SK-N-SH (cell line): ENCODE results near the gene CAMK2B. TPM values are rescaled to one million over a fixed set of nuclear protein-coding genes. Genes with fewer than 3 reads are reported as not detected.
A peak's percentile ranks its signal among the peaks of the same experiment; 100 is the strongest.

Source experiments
- CTCF ChIA-PET: fragments of 300-600, 350-600 bp; formaldehyde crosslinking; extraction: SDS; loops from one replicate; lab custom pipeline; 2021; lab: Yijun Ruan, JAX
- POLR2A ChIA-PET: fragments of 350-600 bp; sonication (Branson Sonifier 250); formaldehyde crosslinking; extraction: SDS; loops from one replicate; lab custom pipeline; 2020; ENCODE audit warnings: antibody characterized with exemption, inconsistent platforms; lab: Yijun Ruan, JAX
- DNase-seq: peaks from one replicate; pipeline ENCODE4 v3.0.0; 2012
- H2AFZ ChIP-seq: fragments of 200-600 bp; sonication (generic); 2 replicates; pipeline ENCODE4 v1.8.1; 2016; ENCODE audit warnings: antibody characterized with exemption, mild to moderate bottlenecking, low read depth
- H3F3A ChIP-seq: fragments of 200-600 bp; sonication (generic); replicated peaks from 2 replicates; pipeline ENCODE3; 2016; ENCODE audit warnings: antibody characterized with exemption, mild to moderate bottlenecking; ENCODE audit not compliant: insufficient read depth
- H3K27ac ChIP-seq, 2 experiments: fragments of 200-500 bp in 1 of 2; fragments of 200-600 bp in 1 of 2; sonication (Bioruptor generic) in 1 of 2; sonication (generic), shearing (Covaris generic) in 1 of 2; 2 replicates each; pipeline versions ENCODE4 v1.5.1 to v1.6.1; 2014 to 2016; ENCODE audit warnings: low read depth in 2 of 2, inconsistent platforms in 1 of 2, low read length in 1 of 2, mild to moderate bottlenecking in 1 of 2, mixed read lengths in 1 of 2
- H3K27me3 ChIP-seq: fragments of 200-600 bp; sonication (generic), shearing (Covaris generic); 2 replicates; pipeline ENCODE4 v1.6.1; 2016; ENCODE audit warnings: mixed run types; ENCODE audit not compliant: insufficient read depth
- H3K36me3 ChIP-seq, 2 experiments: fragments of 200-500 bp in 1 of 2; fragments of 200-600 bp in 1 of 2; sonication (Bioruptor generic) in 1 of 2; sonication (generic) in 1 of 2; replicated peaks in 1 of 2; 2 replicates each; pipeline versions ENCODE3 to v1.5.1; 2014 to 2016; ENCODE audit warnings: low read length in 1 of 2, mild to moderate bottlenecking in 1 of 2; ENCODE audit not compliant: insufficient read depth in 2 of 2, control insufficient read depth in 1 of 2
- H3K4me1 ChIP-seq, 2 experiments: fragments of 200-500 bp in 1 of 2; fragments of 200-600 bp in 1 of 2; sonication (Bioruptor generic) in 1 of 2; sonication (generic), shearing (Covaris generic) in 1 of 2; 2 replicates each; pipeline versions ENCODE4 v1.5.1 to v1.6.1; 2014 to 2016; ENCODE audit warnings: low read depth in 1 of 2, low read length in 1 of 2, mixed run types in 1 of 2; ENCODE audit not compliant: insufficient read depth in 2 of 2, control insufficient read depth in 1 of 2
- H3K4me2 ChIP-seq: fragments of 200-600 bp; sonication (generic), shearing (Covaris generic); 2 replicates; pipeline ENCODE4 v1.6.1; 2017; ENCODE audit warnings: mixed run types
- H3K4me3 ChIP-seq, 2 experiments: fragments of 200-500 bp in 1 of 2; fragments of 200-600 bp in 1 of 2; sonication (Bioruptor generic) in 1 of 2; sonication (generic), shearing (Covaris generic) in 1 of 2; 2 replicates each; pipeline versions ENCODE4 v1.5.1 to v1.8.1; 2014 to 2016; ENCODE audit warnings: low read depth in 2 of 2, inconsistent platforms in 1 of 2, low read length in 1 of 2, mild to moderate bottlenecking in 1 of 2, mixed read lengths in 1 of 2, moderate library complexity in 1 of 2
- H3K79me2 ChIP-seq: fragments of 200-600 bp; sonication (generic); 2 replicates; pipeline ENCODE4 v1.8.1; 2017; ENCODE audit warnings: mild to moderate bottlenecking; ENCODE audit not compliant: insufficient read depth
- H3K9ac ChIP-seq: fragments of 200-600 bp; sonication (generic); 2 replicates; pipeline ENCODE4 v1.6.1; 2017; ENCODE audit warnings: mixed run types
- H3K9me2 ChIP-seq: fragments of 200-600 bp; sonication (generic); 2 replicates; pipeline ENCODE4 v1.6.1; 2017; ENCODE audit warnings: mixed run types
- H3K9me3 ChIP-seq: fragments of 200-600 bp; sonication (generic); 2 replicates; pipeline ENCODE4 v1.6.1; 2017; ENCODE audit warnings: mixed run types, mild to moderate bottlenecking, moderate library complexity
- H4K20me1 ChIP-seq: fragments of 200-600 bp; sonication (generic); 2 replicates; pipeline ENCODE4 v1.6.1; 2017; ENCODE audit warnings: mild to moderate bottlenecking, mixed run types; ENCODE audit not compliant: insufficient read depth
- ELF1 ChIP-seq: IDR thresholded peaks from 2 replicates; pipeline ENCODE4 v1.4.0; 2012
- EZH2phosphoT487 ChIP-seq: fragments of 200-600 bp; sonication (generic); IDR thresholded peaks from 2 replicates; pipeline ENCODE4 v1.6.1; 2017; ENCODE audit warnings: low read depth, mixed run types, mild to moderate bottlenecking, antibody characterized with exemption, moderate library complexity, borderline replicate concordance
- FOSL2 ChIP-seq: IDR thresholded peaks from 2 replicates; pipeline ENCODE4 v1.4.0; 2012; ENCODE audit warnings: low read depth, mild to moderate bottlenecking, moderate library complexity, borderline replicate concordance
- FOXJ3 ChIP-seq: sonication (generic); formaldehyde crosslinking; IDR thresholded peaks from 2 replicates; pipeline ENCODE4 v1.5.1; 2020; ENCODE audit warnings: mild to moderate bottlenecking, missing genetic modification reagents
- GABPA ChIP-seq: IDR thresholded peaks from 2 replicates; pipeline ENCODE4 v1.4.0; 2012; ENCODE audit warnings: low read depth, mild to moderate bottlenecking
- JUND ChIP-seq: IDR thresholded peaks from 2 replicates; pipeline ENCODE4 v1.4.0; 2012
- MEF2A ChIP-seq: IDR thresholded peaks from 2 replicates; pipeline ENCODE4 v1.4.0; 2012; ENCODE audit warnings: low read depth, borderline replicate concordance
- MXI1 ChIP-seq: IDR thresholded peaks from 2 replicates; pipeline ENCODE4 v1.6.1; 2012; ENCODE audit warnings: mild to moderate bottlenecking, low read depth, low read length, improper control_type of control experiment
- RCOR1 ChIP-seq: fragments of 150-350 bp; IDR thresholded peaks from 2 replicates; pipeline ENCODE4 v1.6.1; 2017; ENCODE audit warnings: antibody characterized with exemption, low read length
- SMC3 ChIP-seq: IDR thresholded peaks from 2 replicates; pipeline ENCODE4 v1.6.1; 2012; ENCODE audit warnings: low read depth, low read length, improper control_type of control experiment
- TAF1 ChIP-seq: IDR thresholded peaks from 2 replicates; pipeline ENCODE4 v1.6.1; 2012; ENCODE audit warnings: low read depth, mild to moderate bottlenecking, low read length, moderate library complexity, borderline replicate concordance
- TCF12 ChIP-seq: IDR thresholded peaks from 2 replicates; pipeline ENCODE4 v1.4.0; 2012
- TEAD4 ChIP-seq: IDR thresholded peaks from 2 replicates; pipeline ENCODE4 v1.4.0; 2012; ENCODE audit warnings: mild to moderate bottlenecking, borderline replicate concordance; ENCODE audit not compliant: insufficient read depth
- YY1 ChIP-seq: IDR thresholded peaks from 2 replicates; pipeline ENCODE4 v1.4.0; 2012; ENCODE audit warnings: low read depth, mild to moderate bottlenecking
- WGBS: methylation state at CpG from one replicate; pipeline ENCODE4 v1.1.6; 2017; ENCODE audit warnings: low lambda C conversion rate; 5-methylcytosine and 5-hydroxymethylcytosine counted together
- polyA plus RNA-seq, 3 experiments: library from polyadenylated mRNA; depleted of rRNA; stranded (reverse); fragments of >200 nt; gene quantifications; 2 replicates each; pipeline ENCODE4 v1.2.3, GENCODE V29; 2012
- TF ChIP-seq, protein P1 (sequence below): IDR thresholded peaks from 2 replicates; pipeline ENCODE4; 2012
- TF ChIP-seq, protein P2 (sequence below): IDR thresholded peaks from 2 replicates; pipeline ENCODE4 v1.4.0; 2012; ENCODE audit warnings: low read depth, borderline replicate concordance
- TF ChIP-seq, protein P3 (sequence below): IDR thresholded peaks from 2 replicates; pipeline ENCODE4 v1.4.0; 2012; ENCODE audit warnings: low read depth
- TF ChIP-seq, protein P4 (sequence below): fragments of 150-350 bp; IDR thresholded peaks from 2 replicates; pipeline ENCODE4 v1.6.1; 2016; ENCODE audit warnings: mild to moderate bottlenecking, low read depth, low read length

The CAMK2B gene
- polyA plus RNA-seq, 1 of the 3 experiments (the other 2 are of a cell fraction), result 0.20 TPM

DNA sequence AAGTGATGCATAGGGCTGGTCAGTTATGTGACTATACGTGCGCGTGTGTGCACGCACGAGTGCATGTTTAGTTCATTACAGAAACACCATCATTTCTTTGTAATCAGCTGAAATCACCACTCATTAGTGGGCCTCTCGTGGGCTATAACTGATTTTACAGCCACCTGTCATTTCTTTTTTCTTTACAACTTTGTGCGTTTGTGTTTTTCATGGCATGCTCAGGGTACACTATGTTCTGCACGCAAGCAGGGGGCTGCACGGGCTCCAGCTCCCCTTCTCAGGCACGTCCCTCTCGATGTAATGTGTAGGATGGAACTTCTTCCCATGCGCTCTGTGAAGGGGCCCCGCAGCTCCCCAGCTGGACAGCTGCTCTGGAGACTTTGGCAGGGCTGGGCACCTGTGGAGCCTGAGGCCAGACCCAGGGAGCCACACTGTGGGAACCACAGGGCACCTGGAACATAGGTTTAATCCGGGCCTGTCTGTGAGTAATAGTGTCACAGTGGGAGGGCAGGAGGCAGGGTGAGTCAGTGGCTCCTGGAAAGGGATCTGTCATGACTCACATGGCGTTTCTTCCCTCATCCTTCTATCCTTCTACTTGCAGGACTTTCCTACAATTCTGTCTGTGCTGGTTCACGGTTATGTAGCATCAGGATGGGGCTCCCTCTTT, 141.1 kb downstream of the CAMK2B start (continued):
- TF ChIP-seq EZH2phosphoT487 (no peak), TCF12 (peak; percentile 82), TEAD4 (no peak), FOXJ3 (CRISPR knock-in tag) (no peak), YY1 (no peak), TAF1 (no peak), JUND (peak; percentile 91), GABPA (no peak)
- TF ChIP-seq, protein P1, sequence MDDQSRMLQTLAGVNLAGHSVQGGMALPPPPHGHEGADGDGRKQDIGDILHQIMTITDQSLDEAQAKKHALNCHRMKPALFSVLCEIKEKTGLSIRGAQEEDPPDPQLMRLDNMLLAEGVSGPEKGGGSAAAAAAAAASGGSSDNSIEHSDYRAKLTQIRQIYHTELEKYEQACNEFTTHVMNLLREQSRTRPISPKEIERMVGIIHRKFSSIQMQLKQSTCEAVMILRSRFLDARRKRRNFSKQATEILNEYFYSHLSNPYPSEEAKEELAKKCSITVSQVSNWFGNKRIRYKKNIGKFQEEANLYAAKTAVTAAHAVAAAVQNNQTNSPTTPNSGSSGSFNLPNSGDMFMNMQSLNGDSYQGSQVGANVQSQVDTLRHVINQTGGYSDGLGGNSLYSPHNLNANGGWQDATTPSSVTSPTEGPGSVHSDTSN, result peak; percentile 70; the same call in 1 of the 2 replicates
- TF ChIP-seq, protein P2, sequence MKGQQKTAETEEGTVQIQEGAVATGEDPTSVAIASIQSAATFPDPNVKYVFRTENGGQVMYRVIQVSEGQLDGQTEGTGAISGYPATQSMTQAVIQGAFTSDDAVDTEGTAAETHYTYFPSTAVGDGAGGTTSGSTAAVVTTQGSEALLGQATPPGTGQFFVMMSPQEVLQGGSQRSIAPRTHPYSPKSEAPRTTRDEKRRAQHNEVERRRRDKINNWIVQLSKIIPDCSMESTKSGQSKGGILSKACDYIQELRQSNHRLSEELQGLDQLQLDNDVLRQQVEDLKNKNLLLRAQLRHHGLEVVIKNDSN, result no peak

DNA sequence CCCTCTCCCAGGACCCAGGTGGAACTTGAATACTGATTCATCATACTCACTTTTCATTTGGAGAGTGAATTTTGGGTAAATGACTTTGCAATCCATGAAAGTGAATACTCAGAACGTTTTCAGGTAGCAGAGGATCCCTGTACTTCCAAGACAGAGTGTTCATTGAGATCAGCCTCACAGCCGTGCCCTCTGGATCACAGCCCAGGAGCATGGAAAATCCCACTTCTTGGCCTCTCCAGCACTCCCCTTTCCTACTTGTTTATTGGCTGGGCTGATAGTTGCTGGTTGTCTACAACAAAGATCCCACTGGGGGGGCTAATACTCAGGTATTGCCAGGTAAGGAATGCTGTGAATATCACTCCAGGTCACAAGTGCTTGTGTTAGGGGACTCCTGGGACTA, 142.0 kb downstream of the CAMK2B start:
- H3K27ac ChIP-seq, result no peak overlapping the region
- no peaks in the 10 kb centered on the region for H3K9me2 ChIP-seq
- no peak overlapping the region for H3K4me2 ChIP-seq
- no peaks in the 10 kb centered on the region for H3K27me3 ChIP-seq
- H3K79me2 ChIP-seq, result no peaks in the 10 kb centered on the region
- DNase-seq, result no peak
- no peak overlapping the region for H3K9ac ChIP-seq
- H3K4me3 ChIP-seq, result no peak overlapping the region
- TF ChIP-seq, protein P3, sequence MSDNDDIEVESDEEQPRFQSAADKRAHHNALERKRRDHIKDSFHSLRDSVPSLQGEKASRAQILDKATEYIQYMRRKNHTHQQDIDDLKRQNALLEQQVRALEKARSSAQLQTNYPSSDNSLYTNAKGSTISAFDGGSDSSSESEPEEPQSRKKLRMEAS, result no peak
- TF ChIP-seq GABPA (no peak), MEF2A (no peak), ELF1 (no peak), JUND (no peak), RCOR1 (no peak), SMC3 (no peak), MXI1 (no peak), FOSL2 (no peak)
- TF ChIP-seq, protein P1, result no peak
- TF ChIP-seq, protein P4, sequence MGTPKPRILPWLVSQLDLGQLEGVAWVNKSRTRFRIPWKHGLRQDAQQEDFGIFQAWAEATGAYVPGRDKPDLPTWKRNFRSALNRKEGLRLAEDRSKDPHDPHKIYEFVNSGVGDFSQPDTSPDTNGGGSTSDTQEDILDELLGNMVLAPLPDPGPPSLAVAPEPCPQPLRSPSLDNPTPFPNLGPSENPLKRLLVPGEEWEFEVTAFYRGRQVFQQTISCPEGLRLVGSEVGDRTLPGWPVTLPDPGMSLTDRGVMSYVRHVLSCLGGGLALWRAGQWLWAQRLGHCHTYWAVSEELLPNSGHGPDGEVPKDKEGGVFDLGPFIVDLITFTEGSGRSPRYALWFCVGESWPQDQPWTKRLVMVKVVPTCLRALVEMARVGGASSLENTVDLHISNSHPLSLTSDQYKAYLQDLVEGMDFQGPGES, result no peak
- H4K20me1 ChIP-seq, result no peaks in the 10 kb centered on the region
- H3K36me3 ChIP-seq, result no peaks in the 10 kb centered on the region
- peaks cover 0 to 11% of the 10 kb centered on the region in 2 experiments; a peak in 2 of 4 replicates for H3K4me1 ChIP-seq
- no peaks in the 10 kb centered on the region for H3K9me3 ChIP-seq
- ChIA-PET POLR2A (no interaction called here), CTCF (interaction anchor here (0.8 to 1.4 kb wide), 3 partner anchors 13 to 111 kb away, joined by 3 to 11 read pairs (median 5); no protein-coding TSS in a partner anchor)
- peaks cover 4% of the 10 kb centered on the region for H3F3A ChIP-seq
- WGBS, result 23% methylated on average over 2 of the region's 2 CpGs
- H2AFZ ChIP-seq, result no peak overlapping the region
